M059J (cell line): ENCODE data around the gene RIMS3. TPM values are rescaled to one million over a fixed set of nuclear protein-coding genes. Genes with fewer than 3 reads are reported as not detected.
A peak's percentile ranks its signal among the peaks of the same experiment; 100 is the strongest.

ENCODE experiments used
- DNase-seq: peaks from one replicate; pipeline ENCODE4 v3.0.0-alpha.2; 2012; ENCODE audit warnings: low read depth
- total RNA-seq: library from RNA; depleted of rRNA; stranded (reverse); fragments of >200 nt; shearing (Covaris generic); gene quantifications from 2 replicates; pipeline ENCODE4 v1.2.3, GENCODE V29; 2014

The RIMS3 gene
- total RNA-seq, 1 experiment from 2014 or later, result 1.6 TPM

DNA sequence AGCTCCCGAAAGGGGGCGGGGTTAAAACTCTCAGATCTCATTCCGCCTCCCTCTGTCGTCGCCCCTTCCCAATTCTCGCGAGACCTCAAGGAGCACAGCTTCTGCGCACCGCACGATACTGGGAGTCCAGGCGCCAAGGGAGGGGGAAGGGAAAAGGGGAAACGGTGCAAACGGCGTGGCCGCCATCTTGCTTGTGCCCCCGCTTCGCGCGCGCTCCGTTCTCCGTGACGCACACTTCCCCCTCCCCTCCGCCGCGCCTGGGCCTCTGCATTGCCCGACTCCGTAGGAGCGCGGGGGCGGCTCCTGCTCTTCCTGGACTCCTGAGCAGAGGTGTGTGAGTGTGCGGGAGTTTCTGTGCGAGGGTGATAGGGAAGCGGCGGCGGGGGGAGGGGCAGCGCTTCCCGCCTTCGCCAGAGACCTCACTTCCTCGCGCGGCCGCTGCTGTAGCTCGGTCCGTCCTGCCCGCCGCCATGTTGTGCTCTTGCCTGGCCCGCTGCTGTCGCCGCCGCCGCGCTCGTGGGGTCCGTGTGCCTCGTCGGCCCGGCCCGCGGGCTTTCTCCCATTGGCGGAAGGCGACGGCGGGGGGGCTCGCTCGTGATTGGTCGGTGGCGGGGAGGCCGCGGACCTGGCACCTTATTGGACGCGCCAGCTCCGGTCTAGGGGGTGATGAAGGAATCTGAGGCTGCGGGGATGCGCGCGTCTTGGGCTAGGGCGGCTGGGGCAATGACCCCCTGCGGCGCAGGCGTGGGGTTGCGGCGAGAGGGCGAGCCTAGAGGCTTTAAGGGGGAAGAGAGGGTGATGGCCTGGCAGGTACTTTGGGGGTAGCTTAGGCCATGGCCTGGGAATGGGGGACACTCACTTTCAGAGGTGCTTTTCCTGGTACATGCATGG, 26.3 kb upstream of the RIMS3 start, which contains the start of gene NFYC:
TSS of gene NFYC (plus strand) at position 167 of the 891 bp plus-strand sequence. CDS start 47,140 bp downstream, outside the sequence.
- DNase-seq, result peak; percentile 99

DNA sequence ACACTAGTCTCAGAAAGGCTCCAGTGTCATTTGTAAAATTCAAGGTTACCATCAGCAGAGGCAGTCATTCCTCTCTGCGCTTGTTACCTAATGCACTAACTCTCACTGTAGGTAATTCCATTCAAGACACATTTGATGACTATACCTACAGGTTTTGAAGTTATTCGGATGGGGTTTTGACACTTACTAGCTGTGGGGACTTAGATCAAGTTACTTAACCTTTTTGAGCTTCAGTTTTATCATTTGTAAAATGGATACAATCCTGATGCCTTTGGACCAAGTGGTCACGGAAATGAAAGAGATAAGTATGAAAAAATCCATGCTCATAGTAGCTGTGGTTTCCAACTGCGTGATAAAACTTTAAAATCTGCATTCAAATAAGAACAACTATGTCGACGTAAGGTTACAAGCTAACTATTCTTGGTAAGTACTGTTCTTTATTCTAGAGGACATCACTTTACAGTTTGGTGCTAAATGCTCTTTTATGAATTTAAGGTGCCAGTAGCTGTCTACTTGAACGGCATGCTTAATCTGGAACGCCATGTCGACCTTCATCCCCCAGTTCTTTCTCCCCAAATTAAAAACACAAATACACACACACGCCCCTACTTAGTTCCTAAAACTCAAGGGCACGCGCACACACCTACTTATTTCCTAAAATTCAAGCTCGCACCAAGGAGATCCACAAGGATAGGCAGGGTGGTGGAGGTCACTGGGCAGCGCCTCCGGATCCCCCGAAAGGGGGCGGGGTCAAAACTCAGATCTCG, 25.5 kb upstream of the RIMS3 start:
- no peak for DNase-seq

DNA sequence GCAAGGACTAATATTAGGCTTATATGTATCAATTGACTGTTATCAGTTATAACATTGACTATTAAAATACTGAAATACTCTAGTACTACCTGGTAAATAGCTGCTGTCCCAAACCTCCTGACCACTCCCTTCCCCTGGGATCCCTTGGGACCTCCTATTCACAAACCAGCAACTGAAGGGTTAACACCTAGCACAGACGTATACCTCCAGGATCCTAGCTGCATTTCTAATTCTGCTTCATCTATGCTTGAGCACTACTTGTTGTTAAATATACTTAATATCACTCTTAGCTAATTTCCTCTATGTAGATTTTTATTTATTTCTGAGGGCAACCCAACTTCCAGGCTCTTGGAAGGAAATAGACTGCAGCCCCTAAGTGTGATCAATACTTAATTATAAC, 24.3 kb upstream of the RIMS3 start:
- DNase-seq, result no peak

DNA sequence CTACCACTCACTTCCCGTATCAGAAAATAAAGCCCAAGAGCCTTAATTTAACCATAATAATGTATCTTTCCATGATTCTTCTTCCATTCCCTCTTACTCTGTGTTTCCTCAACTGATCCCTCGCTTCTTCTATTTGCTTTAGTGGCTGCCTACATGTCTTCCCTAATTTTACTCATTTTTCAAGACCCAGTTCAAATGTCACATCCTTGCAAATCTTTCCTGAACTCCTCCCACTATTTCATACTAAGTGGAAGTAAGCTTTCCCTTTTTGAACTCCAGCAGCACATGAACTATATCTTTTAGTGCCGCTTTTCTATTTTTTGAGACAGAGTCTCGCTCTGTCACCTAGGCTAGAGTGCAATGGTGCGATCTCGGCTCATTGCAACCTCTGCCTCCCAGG, 22.2 kb upstream of the RIMS3 start:
- no peak for DNase-seq

DNA sequence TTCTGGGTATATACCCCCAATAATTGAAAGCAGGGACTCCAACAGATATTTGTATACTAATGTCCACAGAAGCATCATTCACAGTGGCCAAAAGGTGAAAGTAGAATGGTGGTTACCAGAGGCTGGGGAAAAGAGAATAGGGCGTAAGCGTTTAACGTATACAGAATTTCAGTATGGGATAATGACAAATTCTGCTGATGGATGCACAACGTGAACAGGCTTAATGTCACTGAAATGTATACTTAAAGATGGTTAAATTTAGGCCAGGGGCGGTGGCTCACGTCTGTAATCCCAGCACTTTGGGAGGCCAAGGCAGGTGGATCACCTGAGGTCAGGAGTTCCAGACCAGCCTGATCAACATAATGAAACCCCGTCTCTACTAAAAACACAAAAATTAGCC, 21.6 kb upstream of the RIMS3 start:
- DNase-seq, result no peak

DNA sequence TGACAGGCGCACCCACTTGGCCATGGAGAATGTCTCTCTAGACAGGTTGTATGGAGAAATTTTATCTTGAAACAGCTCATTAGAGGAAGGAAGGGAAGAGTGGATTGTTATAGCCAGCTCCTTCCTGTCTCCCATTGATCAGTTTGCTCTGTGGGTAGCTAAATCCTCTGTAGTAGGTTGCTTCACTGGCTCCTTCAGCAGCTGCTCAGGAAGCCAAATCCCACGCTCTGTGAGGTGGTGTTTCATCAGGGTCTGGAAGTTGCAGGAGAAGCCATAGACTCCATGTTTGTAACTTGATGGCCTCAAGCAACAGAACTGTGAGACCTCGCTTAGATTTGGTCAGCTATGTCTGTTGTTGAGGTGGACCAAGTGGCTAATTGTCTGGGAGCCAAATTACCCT, 19.2 kb upstream of the RIMS3 start:
- DNase-seq, result no peak

DNA sequence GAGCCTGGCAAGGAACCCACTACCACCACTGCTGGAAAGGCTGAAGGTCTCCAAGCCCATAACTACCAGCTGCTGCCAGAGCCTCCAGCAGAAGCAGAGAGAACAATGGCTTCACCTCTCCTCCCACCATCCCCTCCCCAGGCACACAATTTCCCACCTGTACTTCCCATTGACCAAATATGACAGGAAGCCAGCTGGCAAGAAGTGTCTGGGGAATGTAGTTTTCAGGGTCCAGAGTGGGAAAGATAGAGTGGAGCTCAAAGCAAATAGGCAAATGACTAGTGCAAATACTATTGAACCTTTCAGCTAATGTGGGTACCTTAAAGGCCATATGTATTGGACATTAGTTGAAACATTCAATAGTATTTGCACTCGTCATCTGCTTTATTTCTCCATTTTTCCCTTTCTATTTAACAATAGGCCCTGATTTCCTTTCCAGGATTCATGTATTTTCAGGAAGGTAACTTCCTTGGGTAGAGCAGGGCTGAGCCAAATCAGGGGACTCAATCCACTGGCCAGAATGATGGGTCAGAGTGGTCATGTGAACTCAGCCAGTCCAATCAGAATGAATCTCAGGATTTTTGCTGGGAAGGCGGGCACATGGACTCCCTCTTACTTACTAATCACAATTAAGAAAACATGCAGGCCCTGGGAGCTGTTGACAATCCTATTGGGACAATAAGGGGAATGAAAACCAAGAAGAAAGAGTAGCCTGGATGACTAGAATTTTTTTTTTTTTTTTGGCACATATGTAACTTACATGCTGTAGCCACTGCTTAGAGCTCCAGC, 13.9 kb upstream of the RIMS3 start:
- DNase-seq, result no peak

DNA sequence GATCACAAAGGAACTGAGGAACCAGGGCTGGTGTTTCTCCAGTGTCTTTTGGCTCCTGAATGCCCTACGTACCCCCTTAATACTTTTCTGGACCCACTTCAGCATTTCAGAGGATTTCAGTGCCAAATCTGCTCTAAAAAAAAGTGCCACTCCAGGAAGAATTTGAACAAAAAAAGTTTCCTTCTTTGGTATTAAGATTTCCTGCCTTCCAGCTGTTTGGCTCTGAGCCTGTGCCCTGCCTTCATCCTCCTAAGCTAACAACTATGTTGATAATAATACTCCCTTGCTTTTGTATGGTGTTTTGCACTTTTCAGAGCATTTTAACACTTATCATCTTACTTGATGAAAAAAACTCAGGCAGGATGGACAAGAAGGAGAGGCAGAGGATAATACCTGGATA, 11.0 kb upstream of the RIMS3 start:
- DNase-seq, result no peak

DNA sequence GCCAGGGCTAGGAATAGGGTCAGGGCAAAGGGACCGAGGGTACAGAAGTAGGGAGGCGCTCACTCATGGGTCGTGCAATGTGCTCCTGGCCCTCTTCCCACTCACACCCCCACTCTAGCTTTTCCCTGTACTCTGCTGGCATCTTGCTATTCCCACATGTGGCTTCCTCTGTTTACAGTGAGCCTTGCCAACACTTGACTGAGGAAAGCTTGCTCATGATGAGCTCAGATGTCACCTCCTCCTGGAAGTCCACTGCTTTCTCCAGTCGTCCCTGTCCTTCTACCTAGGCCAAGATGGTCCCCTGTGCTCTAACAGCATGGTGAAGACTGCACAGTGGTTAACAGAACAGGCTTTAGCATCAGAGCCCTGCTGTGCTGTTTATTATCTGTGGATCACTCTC, 8.0 kb upstream of the RIMS3 start:
- DNase-seq, result no peak

DNA sequence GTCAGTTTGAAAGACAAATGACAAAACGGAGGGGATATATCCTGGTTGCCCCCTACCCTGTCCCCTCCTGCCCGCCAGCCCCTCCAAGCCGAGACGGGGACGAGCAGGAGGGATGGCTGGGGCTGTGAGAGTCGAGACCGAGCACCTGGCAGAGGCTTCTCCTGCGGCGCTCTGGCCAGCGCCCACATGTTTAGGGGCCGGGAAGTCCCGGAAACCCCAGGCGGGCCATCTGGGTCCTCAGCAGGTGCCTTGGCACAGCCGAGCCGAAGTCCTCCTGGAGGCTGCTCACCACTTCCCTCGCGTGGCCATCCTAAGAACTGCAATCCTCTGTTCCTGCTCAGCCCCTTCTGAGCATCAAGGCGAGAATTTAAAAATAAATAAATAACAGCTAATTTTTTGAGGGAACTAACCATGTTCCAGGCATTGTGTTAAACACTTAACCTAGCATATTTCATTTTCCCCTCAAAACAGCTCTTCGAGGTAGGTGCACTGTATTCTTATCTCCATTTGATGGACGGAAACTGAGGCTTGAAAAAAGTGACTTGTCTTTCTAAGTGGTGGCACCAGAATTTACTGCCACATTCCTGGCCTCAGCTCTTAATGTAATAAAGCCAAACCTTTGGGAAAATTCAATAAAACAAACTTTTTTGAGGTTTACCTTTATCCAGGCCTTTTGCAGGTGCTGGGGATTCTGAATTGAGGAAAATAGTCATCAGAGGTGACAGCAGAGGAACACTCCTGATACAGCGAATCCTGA, 3.5 kb upstream of the RIMS3 start:
- DNase-seq, result peak; percentile 58

DNA sequence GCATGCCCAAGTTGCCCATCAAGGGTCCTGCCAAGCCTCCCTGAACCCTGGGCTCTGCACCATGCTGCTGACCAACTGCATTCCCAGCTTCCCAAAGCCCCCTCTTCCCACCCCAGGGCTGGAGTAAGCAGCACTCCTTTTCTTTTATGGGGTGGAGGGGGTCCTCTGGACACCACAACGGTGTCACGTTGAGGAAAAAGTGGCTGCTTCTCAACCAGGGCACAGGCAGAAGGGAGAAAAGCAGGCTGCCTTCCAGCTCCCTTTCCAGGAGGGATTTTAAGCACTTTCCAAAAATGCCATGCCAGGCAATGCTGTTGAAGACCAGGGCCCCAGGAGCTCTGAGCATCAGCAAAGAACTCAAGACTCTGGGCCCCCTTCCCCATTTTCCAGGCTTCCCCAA, 691 bp downstream of the RIMS3 start:
- no peak for DNase-seq

DNA sequence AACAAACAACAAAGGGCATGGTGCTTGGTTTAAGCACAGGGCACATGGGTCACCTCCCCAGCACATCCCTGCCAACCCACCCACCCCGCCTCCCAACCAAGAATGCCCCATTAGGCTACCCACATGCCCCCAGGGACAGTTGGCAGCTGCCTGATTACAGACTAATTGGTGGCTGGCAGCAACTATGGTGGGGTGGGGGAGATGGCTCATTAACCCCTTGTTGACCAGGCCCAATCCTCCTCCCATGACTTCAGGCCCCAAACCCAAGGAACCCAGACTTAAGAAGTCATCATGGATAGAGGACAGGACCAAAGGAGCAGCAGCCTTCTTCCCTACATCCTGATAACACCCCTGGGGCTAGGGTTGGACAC, 1.3 kb downstream of the RIMS3 start:
- DNase-seq, result no peak

DNA sequence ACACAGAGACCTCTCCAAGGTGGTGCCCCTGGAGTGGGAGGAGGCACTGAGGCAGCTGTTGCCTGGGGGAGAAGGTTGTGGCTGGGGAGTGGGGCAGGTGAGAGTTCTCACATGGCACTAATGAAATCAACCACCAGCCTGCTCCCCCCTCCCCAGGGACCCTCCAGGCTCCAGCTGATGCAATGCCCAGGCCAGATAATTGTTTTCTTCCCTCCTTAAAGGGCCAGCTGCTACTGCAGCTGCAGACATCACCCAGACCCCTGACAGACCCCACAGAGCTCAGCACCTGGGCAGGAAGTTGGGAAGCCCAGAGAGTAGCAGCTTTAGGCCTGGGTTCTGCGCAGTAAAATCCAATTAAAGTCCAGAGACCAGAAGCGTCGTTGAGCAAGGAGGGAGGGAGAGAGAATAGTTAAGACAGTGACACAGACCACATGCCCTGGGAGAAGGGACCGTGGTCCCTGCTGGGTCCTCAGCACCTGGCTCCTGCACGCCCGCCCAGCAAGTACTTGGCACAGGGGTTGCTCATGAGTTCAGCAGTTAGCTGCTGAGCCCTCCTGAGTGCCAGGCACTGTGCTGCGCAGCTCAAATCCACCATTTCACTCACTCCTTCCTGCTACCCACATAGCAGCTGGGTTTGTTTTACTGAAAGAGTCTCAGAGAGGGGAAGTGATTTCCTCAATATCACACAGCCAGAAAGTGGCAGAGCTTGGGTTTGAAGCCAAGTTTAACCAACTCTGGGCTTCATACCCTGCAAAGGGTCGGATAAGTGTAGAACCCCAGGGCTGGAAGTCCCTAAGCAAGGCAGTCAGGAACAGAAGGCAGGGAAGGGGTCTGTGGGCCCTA, 1.9 kb downstream of the RIMS3 start:
- no peak for DNase-seq

DNA sequence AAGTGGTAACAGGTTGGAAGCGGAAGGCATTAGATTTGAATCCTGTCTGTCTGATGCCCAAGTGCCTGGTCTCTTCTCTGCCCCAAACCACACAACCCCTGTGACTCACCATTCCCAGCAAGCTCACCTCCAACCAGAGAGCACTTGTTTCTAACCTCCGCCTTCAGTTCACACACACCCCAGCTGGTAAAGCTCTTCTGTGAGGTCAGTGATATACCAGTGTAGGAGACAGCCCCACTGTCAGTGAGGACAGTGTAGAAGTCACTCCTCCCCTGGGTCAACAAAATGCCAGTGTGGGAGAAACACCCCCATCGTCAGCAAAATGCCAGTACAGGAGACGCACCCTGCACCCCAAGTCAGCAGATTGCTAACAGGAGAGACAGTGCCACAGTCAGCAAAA, 2.6 kb downstream of the RIMS3 start:
- DNase-seq, result peak; percentile 82

DNA sequence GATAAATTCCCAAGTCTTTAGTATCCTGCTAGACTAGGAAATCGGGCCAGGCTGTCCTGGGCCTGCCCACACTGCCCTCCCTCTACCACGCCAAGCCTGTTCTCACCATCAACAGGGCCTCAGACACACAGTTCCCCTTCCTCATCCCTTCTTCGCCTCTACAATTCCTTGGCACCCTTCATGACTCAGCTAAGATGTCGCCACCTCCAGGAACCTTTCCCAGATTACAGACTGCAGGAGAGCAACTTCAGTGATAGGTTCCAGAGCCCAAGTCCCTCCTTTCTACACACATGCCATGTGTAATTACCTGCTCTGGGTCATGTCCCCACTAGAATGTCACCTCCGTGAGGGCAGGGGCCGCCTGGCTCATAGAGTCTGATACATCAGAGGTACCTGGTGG, 3.3 kb downstream of the RIMS3 start:
- peak; percentile 15 for DNase-seq

DNA sequence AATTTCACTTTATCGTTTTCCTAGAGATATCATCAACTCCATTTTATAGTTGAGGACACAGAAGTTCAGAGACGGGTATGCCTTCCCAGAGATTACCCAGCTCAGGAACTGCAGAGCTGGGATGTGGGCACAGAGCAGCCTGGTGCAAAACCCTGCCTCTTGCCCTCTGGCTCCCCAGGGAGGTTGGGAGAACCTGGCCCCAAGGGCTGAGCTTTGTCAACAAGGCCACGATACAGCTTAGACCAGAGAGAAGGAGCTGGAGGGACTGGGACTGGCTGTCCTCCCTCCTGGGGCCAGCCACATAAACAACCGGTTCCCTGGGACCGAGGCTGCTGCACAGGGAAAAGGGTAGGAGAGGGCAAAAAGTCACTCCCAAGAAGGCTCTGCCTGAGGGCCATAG, 3.8 kb downstream of the RIMS3 start:
- DNase-seq, result no peak

DNA sequence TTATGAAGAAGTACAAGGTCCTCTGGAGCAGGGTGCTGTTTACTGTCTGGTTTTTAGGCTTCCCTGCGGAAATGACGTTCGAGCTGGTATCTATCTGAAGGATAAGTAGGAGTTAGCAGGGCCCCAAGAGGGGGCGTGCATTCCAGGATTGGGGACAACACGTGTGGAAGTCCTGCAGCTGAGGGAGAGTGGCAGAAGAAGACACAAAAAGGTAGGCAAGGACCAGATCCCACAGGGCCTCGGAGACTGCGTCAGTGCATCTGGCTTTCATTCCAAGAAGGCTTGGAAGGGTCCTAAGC, 5.9 kb downstream of the RIMS3 start:
- no peak for DNase-seq

DNA sequence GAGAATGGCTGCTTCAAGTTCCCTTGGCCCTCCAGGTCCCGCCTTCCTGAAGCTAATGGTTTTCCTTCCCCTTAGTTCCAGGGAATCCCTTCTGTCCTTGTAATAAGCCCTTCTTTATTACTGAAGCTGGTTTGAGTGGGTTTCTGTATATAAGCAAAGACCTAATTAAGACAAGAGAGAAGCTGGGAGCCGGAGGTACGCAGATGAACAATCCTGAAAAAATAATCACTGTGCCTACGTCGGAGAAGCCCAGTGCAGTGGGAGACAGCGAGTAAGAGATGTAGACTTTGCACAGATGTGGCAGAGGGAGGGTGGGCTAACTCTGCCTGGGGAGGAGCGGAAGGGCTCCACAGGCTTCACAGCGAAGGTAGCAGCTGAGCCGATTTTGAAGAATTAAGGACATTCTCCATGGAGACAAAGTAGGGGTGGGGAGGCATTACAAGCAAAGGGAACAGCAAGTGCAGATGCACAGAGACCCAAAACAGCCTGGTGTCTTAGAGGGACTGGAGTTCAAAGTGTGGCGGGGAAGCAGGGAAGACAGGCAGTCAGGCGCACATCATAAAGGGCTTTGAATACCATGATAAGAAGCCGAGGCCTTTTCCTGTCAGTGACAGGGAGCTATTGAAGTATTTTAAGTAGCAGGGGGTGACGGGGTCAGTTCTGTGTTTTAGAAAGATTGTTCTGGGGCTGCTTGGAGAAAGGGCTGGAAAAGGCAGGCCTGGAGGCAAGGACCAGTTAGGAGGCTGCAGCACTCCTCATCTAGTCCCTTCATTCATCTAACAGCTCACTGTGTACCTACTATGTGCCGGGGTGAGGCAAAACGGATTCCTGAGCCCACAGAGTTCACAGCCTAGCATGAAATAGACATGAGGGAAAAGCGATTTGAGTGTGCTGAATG, 6.5 kb downstream of the RIMS3 start:
- DNase-seq, result no peak

DNA sequence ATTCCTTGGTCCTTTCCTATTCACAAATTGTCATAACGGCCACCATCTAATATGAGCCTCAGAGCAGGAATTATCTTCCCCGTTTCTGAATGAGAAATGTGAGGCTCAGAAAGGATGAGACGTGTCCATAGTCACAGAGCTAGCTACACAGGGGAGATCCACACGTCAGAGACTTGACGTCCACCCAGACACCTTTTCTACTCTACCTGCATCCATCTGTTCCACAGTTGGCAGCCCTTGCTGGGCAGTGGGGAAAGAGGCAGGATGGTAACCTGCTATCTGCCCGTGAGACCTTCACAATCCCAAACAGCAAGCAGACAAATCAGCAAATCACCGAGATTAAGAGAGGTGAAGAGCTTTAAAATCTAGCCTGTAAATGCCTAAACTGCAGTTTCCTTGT, 8.4 kb downstream of the RIMS3 start:
- DNase-seq, result no peak
